ENCODE results near the gene ERO1A.

The ERO1A gene

GRCh38 chr14:52724360-52724644 lies 28.9 kb upstream of the ERO1A start:
- Histone ChIP-seq H3K4me1 (ENCODE audit: control insufficient read depth, insufficient read depth, low read length) (peaks cover 6% of the 10 kb centered on the region; the same call in 1 of the 2 replicates), H3K36me3 (ENCODE audit: control insufficient read depth, insufficient read depth, low read length) (peaks cover 87% of the 10 kb centered on the region), H3K27ac (ENCODE audit: low read depth, low read length) (no peak overlapping the region), H3K9me3 (ENCODE audit: control insufficient read depth, insufficient read depth, low read depth, low read length) (no peaks in the 10 kb centered on the region), H3K27me3 (ENCODE audit: control insufficient read depth, insufficient read depth, low read length) (no peaks in the 10 kb centered on the region), H3K4me3 (ENCODE audit: low read depth, low read length) (no peak overlapping the region), H3K9ac (ENCODE audit: low read length) (no peak overlapping the region)

- Histone ChIP-seq H3K9ac (ENCODE audit: low read length) (no peak overlapping the region), H3K4me3 (ENCODE audit: low read depth, low read length) (no peak overlapping the region)
Measured at GRCh38 chr14:52723514-52724359, 28.4 kb upstream of the ERO1A start.

GRCh38 chr14:52716155-52716554 lies 20.8 kb upstream of the ERO1A start:
- Histone ChIP-seq H3K9ac (ENCODE audit: low read length) (no peak overlapping the region), H3K27me3 (ENCODE audit: control insufficient read depth, insufficient read depth, low read length) (no peaks in the 10 kb centered on the region)

More at GRCh38 chr14:52723514-52724359, 28.4 kb upstream of the ERO1A start:
- H3K27me3 ChIP-seq (ENCODE audit: control insufficient read depth, insufficient read depth, low read length), result no peaks in the 10 kb centered on the region
- no peaks in the 10 kb centered on the region for H3K9me3 ChIP-seq (ENCODE audit: control insufficient read depth, insufficient read depth, low read depth, low read length)
- peaks cover under 1% of the 10 kb centered on the region; the same call in 1 of the 2 replicates for H3K4me1 ChIP-seq (ENCODE audit: control insufficient read depth, insufficient read depth, low read length)
- H3K27ac ChIP-seq (ENCODE audit: low read depth, low read length), result no peak overlapping the region
- peaks cover 91% of the 10 kb centered on the region for H3K36me3 ChIP-seq (ENCODE audit: control insufficient read depth, insufficient read depth, low read length)

GRCh38 chr14:52711666-52712065 lies 16.3 kb upstream of the ERO1A start:
- Histone ChIP-seq H3K27ac (ENCODE audit: low read depth, low read length) (no peak overlapping the region), H3K27me3 (ENCODE audit: control insufficient read depth, insufficient read depth, low read length) (no peaks in the 10 kb centered on the region), H3K4me3 (ENCODE audit: low read depth, low read length) (no peak overlapping the region), H3K36me3 (ENCODE audit: control insufficient read depth, insufficient read depth, low read length) (peaks cover 86% of the 10 kb centered on the region), H3K9ac (ENCODE audit: low read length) (no peak overlapping the region), H3K9me3 (ENCODE audit: control insufficient read depth, insufficient read depth, low read depth, low read length) (no peaks in the 10 kb centered on the region), H3K4me1 (ENCODE audit: control insufficient read depth, insufficient read depth, low read length) (peaks cover 6% of the 10 kb centered on the region; the same call in 1 of the 2 replicates)

More at GRCh38 chr14:52716155-52716554, 20.8 kb upstream of the ERO1A start:
- Histone ChIP-seq H3K27ac (ENCODE audit: low read depth, low read length) (no peak overlapping the region), H3K9me3 (ENCODE audit: control insufficient read depth, insufficient read depth, low read depth, low read length) (no peaks in the 10 kb centered on the region), H3K36me3 (ENCODE audit: control insufficient read depth, insufficient read depth, low read length) (peaks cover 97% of the 10 kb centered on the region), H3K4me1 (ENCODE audit: control insufficient read depth, insufficient read depth, low read length) (no peaks in the 10 kb centered on the region), H3K4me3 (ENCODE audit: low read depth, low read length) (no peak overlapping the region)

- Histone ChIP-seq H3K4me3 (ENCODE audit: low read depth, low read length) (peak within 1 kb of the TSS; percentile 97), H3K9me3 (ENCODE audit: control insufficient read depth, insufficient read depth, low read depth, low read length) (no peaks in the 10 kb centered on the region), H3K27me3 (ENCODE audit: control insufficient read depth, insufficient read depth, low read length) (no peaks in the 10 kb centered on the region), H3K27ac (ENCODE audit: low read depth, low read length) (peak within 1 kb of the TSS; percentile 80), H3K4me1 (ENCODE audit: control insufficient read depth, insufficient read depth, low read length) (peaks cover 11% of the 10 kb centered on the region; the same call in 1 of the 2 replicates), H3K36me3 (ENCODE audit: control insufficient read depth, insufficient read depth, low read length) (peaks cover 41% of the 10 kb centered on the region), H3K9ac (ENCODE audit: low read length) (peak within 1 kb of the TSS; percentile 97)
Measured at GRCh38 chr14:52706724-52707706, 11.7 kb upstream of the ERO1A start, which contains the start of gene PSMC6. TSS of gene PSMC6 (plus strand) at chr14:52707200. CDS start at chr14:52707220, 20 bp downstream.

- Histone ChIP-seq H3K4me3 (ENCODE audit: low read depth, low read length) (peak overlapping the region; percentile 97), H3K9ac (ENCODE audit: low read length) (no peak overlapping the region), H3K27ac (ENCODE audit: low read depth, low read length) (peak overlapping the region; percentile 11; the same call in 1 of the 2 replicates)
Measured at GRCh38 chr14:52706286-52706685, 10.9 kb upstream of the ERO1A start.

GRCh38 chr14:52703664-52704063 lies 8.3 kb upstream of the ERO1A start:
- Histone ChIP-seq H3K9me3 (ENCODE audit: control insufficient read depth, insufficient read depth, low read depth, low read length) (no peaks in the 10 kb centered on the region), H3K9ac (ENCODE audit: low read length) (no peak overlapping the region), H3K36me3 (ENCODE audit: control insufficient read depth, insufficient read depth, low read length) (peaks cover 9% of the 10 kb centered on the region), H3K27ac (ENCODE audit: low read depth, low read length) (no peak overlapping the region), H3K27me3 (ENCODE audit: control insufficient read depth, insufficient read depth, low read length) (no peaks in the 10 kb centered on the region), H3K4me1 (ENCODE audit: control insufficient read depth, insufficient read depth, low read length) (peaks cover 11% of the 10 kb centered on the region; the same call in 1 of the 2 replicates), H3K4me3 (ENCODE audit: low read depth, low read length) (no peak overlapping the region)

More at GRCh38 chr14:52706286-52706685, 10.9 kb upstream of the ERO1A start:
- H3K4me1 ChIP-seq (ENCODE audit: control insufficient read depth, insufficient read depth, low read length), result peaks cover 11% of the 10 kb centered on the region; the same call in 1 of the 2 replicates
- no peaks in the 10 kb centered on the region for H3K9me3 ChIP-seq (ENCODE audit: control insufficient read depth, insufficient read depth, low read depth, low read length)
- no peaks in the 10 kb centered on the region for H3K27me3 ChIP-seq (ENCODE audit: control insufficient read depth, insufficient read depth, low read length)
- peaks cover 34% of the 10 kb centered on the region for H3K36me3 ChIP-seq (ENCODE audit: control insufficient read depth, insufficient read depth, low read length)

GRCh38 chr14:52703225-52703624 lies 7.9 kb upstream of the ERO1A start:
- Histone ChIP-seq H3K9me3 (ENCODE audit: control insufficient read depth, insufficient read depth, low read depth, low read length) (no peaks in the 10 kb centered on the region), H3K4me3 (ENCODE audit: low read depth, low read length) (no peak overlapping the region), H3K9ac (ENCODE audit: low read length) (no peak overlapping the region), H3K4me1 (ENCODE audit: control insufficient read depth, insufficient read depth, low read length) (peaks cover 10% of the 10 kb centered on the region; the same call in 1 of the 2 replicates), H3K27me3 (ENCODE audit: control insufficient read depth, insufficient read depth, low read length) (no peaks in the 10 kb centered on the region), H3K36me3 (ENCODE audit: control insufficient read depth, insufficient read depth, low read length) (peaks cover 5% of the 10 kb centered on the region; the same call in 1 of the 2 replicates), H3K27ac (ENCODE audit: low read depth, low read length) (no peak overlapping the region)

GRCh38 chr14:52701223-52701622 lies 5.9 kb upstream of the ERO1A start:
- no peaks in the 10 kb centered on the region for H3K9me3 ChIP-seq (ENCODE audit: control insufficient read depth, insufficient read depth, low read depth, low read length)
- H3K27ac ChIP-seq (ENCODE audit: low read depth, low read length), result no peak overlapping the region
- H3K4me1 ChIP-seq (ENCODE audit: control insufficient read depth, insufficient read depth, low read length), result peaks cover under 1% of the 10 kb centered on the region; the same call in 1 of the 2 replicates
- no peaks in the 10 kb centered on the region for H3K27me3 ChIP-seq (ENCODE audit: control insufficient read depth, insufficient read depth, low read length)
- H3K36me3 ChIP-seq (ENCODE audit: control insufficient read depth, insufficient read depth, low read length), result no peaks in the 10 kb centered on the region
- H3K4me3 ChIP-seq (ENCODE audit: low read depth, low read length), result no peak overlapping the region
- no peak overlapping the region for H3K9ac ChIP-seq (ENCODE audit: low read length)

GRCh38 chr14:52700701-52701172 lies 5.4 kb upstream of the ERO1A start:
- no peaks in the 10 kb centered on the region for H3K4me1 ChIP-seq (ENCODE audit: control insufficient read depth, insufficient read depth, low read length)
- H3K27ac ChIP-seq (ENCODE audit: low read depth, low read length), result no peak overlapping the region
- no peaks in the 10 kb centered on the region for H3K36me3 ChIP-seq (ENCODE audit: control insufficient read depth, insufficient read depth, low read length)
- H3K9ac ChIP-seq (ENCODE audit: low read length), result no peak overlapping the region
- no peak overlapping the region for H3K4me3 ChIP-seq (ENCODE audit: low read depth, low read length)
- no peaks in the 10 kb centered on the region for H3K9me3 ChIP-seq (ENCODE audit: control insufficient read depth, insufficient read depth, low read depth, low read length)
- H3K27me3 ChIP-seq (ENCODE audit: control insufficient read depth, insufficient read depth, low read length), result no peaks in the 10 kb centered on the region

All from HUES6 (cell line).